Cardiac muscle cell (in vitro differentiated cells and primary cell): ENCODE results near the gene ACSBG1. TPM values are rescaled to one million over a fixed set of nuclear protein-coding genes. Genes with fewer than 3 reads are reported as not detected.

Experiments used
- DNase-seq, 2 donors: peaks; one replicate each; pipeline versions ENCODE4 v3.0.0 to v3.0.0-alpha.2; 2010 to 2017; ENCODE audit warnings: low read depth in 1 of 2, low spot score in 1 of 2
- H3K27ac ChIP-seq: fragments of 200-600 bp; sonication (generic); 2 replicates; pipeline ENCODE4 v1.5.1; 2016
- H3K27me3 ChIP-seq: fragments of 200-600 bp; sonication (generic); 2 replicates; pipeline ENCODE4 v1.6.0; 2016; ENCODE audit warnings: control low read depth
- H3K36me3 ChIP-seq: fragments of 200-600 bp; sonication (generic); 2 replicates; pipeline ENCODE4 v1.5.1; 2016; ENCODE audit warnings: control low read depth
- H3K4me1 ChIP-seq: fragments of 200-600 bp; sonication (generic); 2 replicates; pipeline ENCODE4 v1.8.1; 2017; ENCODE audit warnings: low read depth, mild to moderate bottlenecking, mixed run types
- H3K4me3 ChIP-seq: fragments of 200-600 bp; sonication (generic); 2 replicates; pipeline ENCODE4 v1.5.1; 2016; ENCODE audit warnings: mild to moderate bottlenecking
- H3K9me3 ChIP-seq: fragments of 200-600 bp; sonication (generic); 2 replicates; pipeline ENCODE4 v1.5.1; 2017; ENCODE audit warnings: low read depth, mild to moderate bottlenecking, control low read depth
- CTCF ChIP-seq: IDR thresholded peaks from 2 replicates; pipeline ENCODE4 v1.5.1; 2012; ENCODE audit warnings: low read depth, mild to moderate bottlenecking, low read length
- polyA plus RNA-seq: library from polyadenylated mRNA; unstranded; fragments of >200 nt; fragmentation: Nextera tagmentation; extraction: Ambion mirVana; gene quantifications from 2 replicates; pipeline ENCODE4 v1.2.1, GENCODE V29; 2016
- total RNA-seq: library from RNA; depleted of rRNA; stranded (reverse); fragments of >200 nt; gene quantifications from 2 replicates; pipeline ENCODE4 v1.2.3, GENCODE V29; 2016

Gene ACSBG1
- total and polyA plus RNA-seq, 2 experiments from 2014 or later, result 0.13 to 0.24 TPM

DNA sequence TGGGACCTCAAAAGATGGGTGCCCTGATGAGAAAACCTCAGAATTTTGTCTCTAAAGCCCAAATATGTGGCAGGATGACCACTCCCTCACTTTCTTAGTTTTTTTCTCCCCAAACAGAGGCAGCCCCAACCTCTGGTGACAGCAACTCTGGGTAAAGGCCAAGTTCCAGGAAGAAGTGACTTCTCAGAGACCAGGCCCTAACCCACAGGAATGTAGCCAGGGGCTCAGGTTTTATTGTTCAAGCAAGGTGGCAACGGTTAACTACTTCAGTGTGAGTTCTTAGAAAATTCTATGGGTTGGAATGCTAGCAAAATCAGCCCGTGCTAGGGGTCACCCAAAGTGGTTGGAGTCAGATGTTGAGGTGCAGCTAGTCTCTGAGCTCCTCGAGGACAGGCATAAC is 24.9 kb upstream of the ACSBG1 start:
- Histone ChIP-seq H3K9me3 (no peaks in the 10 kb centered on the region), H3K36me3 (no peaks in the 10 kb centered on the region), H3K27ac (no peak overlapping the region), H3K4me3 (no peak overlapping the region), H3K27me3 (peaks cover 1% of the 10 kb centered on the region), H3K4me1 (no peaks in the 10 kb centered on the region)
- TF ChIP-seq CTCF, result no peak
- DNase-seq, result no peak

GRCh38 chr15:78257681-78258080 is 23.3 kb upstream of the ACSBG1 start:
- no peaks in the 10 kb centered on the region for H3K9me3 ChIP-seq
- TF ChIP-seq CTCF, result no peak
- no peaks in the 10 kb centered on the region for H3K27me3 ChIP-seq
- H3K27ac ChIP-seq, result no peak overlapping the region
- no peak overlapping the region for H3K4me3 ChIP-seq
- no peaks in the 10 kb centered on the region for H3K36me3 ChIP-seq
- no peak for DNase-seq
- no peaks in the 10 kb centered on the region for H3K4me1 ChIP-seq

GRCh38 chr15:78256044-78256437 is 21.7 kb upstream of the ACSBG1 start:
- Histone ChIP-seq H3K9me3 (no peaks in the 10 kb centered on the region), H3K27me3 (no peaks in the 10 kb centered on the region), H3K27ac (no peak overlapping the region), H3K4me3 (no peak overlapping the region), H3K4me1 (no peaks in the 10 kb centered on the region), H3K36me3 (no peaks in the 10 kb centered on the region)
- TF ChIP-seq CTCF, result no peak
- no peak for DNase-seq

DNA sequence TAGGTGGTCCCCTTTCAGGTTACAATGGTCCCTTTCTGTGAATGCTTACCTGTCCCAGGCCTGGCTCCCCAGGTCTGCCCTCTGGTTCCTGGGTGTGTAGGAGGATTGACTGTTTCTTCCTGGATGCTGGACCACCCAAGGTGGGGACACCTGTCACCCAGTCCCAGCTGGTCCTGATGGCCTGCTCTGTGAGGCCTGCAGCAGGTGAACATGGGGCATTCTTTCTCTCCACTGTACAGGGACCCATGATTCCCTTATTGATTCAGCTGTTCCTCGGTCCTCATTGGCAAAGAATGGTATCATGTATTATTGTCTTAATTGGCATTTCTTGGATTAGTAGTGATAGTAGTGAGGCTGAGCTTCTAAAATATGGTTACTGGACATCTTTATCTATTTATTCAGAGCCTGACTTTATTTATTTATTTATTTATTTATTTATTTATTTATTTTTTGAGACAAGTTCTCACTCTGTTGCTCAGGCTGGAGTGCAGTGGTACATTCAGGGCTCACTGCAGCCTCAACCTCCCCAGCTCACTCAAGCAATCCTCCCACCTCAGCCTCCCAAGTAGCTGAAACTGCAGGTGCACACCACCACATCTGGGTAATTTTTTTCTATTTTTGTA is 21.2 kb upstream of the ACSBG1 start:
- Histone ChIP-seq H3K4me1 (no peaks in the 10 kb centered on the region), H3K36me3 (no peaks in the 10 kb centered on the region), H3K27me3 (no peaks in the 10 kb centered on the region), H3K9me3 (no peaks in the 10 kb centered on the region), H3K27ac (no peak overlapping the region), H3K4me3 (no peak overlapping the region)
- DNase-seq, result no peak
- TF ChIP-seq CTCF, result no peak

GRCh38 chr15:78251136-78251535 is 16.8 kb upstream of the ACSBG1 start:
- Histone ChIP-seq H3K27ac (no peak overlapping the region), H3K4me3 (no peak overlapping the region), H3K4me1 (no peaks in the 10 kb centered on the region), H3K9me3 (no peaks in the 10 kb centered on the region), H3K36me3 (no peaks in the 10 kb centered on the region), H3K27me3 (no peaks in the 10 kb centered on the region)
- no peak for DNase-seq
- TF ChIP-seq CTCF, result no peak
